GM12864 (cell line): ENCODE data around the gene KRT35.

Experiments
- DNase-seq: peaks from one replicate; pipeline ENCODE4 v3.0.0-alpha.2; 2011; ENCODE audit warnings: low read depth
- H3K4me3 ChIP-seq: 2 replicates; pipeline ENCODE4 v1.5.1; 2011; ENCODE audit warnings: mild to moderate bottlenecking, low read depth, low read length, control low read depth
- TF ChIP-seq, protein P1 (sequence below): IDR thresholded peaks from 2 replicates; pipeline ENCODE4 v1.5.1; 2011; ENCODE audit warnings: low read depth, mild to moderate bottlenecking, moderate library complexity, low read length, control low read depth, inconsistent platforms; ENCODE audit errors: missing control alignments

The KRT35 gene

DNA sequence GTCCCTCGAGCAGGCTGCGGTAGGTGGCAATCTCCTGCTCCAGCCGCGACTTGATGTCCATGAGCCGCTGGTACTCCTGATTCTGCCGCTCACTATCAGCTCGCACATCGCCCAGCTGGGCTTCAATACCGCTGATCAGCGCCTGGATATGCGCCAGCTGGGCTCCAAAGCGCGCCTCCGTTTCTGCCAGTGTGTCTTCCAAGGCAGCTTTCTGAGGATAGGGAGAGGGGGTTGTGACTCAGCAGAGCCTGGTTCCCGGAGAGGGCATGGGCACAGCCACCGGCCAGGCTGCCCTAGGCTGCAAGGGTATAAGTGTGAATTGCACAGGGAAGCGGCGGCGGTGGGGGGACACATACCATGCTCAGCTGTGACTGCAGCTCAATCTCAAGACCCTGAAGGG lies 42.8 kb upstream of the KRT35 start:
- DNase-seq: no peak
- TF ChIP-seq, protein P1, sequence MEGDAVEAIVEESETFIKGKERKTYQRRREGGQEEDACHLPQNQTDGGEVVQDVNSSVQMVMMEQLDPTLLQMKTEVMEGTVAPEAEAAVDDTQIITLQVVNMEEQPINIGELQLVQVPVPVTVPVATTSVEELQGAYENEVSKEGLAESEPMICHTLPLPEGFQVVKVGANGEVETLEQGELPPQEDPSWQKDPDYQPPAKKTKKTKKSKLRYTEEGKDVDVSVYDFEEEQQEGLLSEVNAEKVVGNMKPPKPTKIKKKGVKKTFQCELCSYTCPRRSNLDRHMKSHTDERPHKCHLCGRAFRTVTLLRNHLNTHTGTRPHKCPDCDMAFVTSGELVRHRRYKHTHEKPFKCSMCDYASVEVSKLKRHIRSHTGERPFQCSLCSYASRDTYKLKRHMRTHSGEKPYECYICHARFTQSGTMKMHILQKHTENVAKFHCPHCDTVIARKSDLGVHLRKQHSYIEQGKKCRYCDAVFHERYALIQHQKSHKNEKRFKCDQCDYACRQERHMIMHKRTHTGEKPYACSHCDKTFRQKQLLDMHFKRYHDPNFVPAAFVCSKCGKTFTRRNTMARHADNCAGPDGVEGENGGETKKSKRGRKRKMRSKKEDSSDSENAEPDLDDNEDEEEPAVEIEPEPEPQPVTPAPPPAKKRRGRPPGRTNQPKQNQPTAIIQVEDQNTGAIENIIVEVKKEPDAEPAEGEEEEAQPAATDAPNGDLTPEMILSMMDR: no peak
- H3K4me3 ChIP-seq: no peak overlapping the region

DNA sequence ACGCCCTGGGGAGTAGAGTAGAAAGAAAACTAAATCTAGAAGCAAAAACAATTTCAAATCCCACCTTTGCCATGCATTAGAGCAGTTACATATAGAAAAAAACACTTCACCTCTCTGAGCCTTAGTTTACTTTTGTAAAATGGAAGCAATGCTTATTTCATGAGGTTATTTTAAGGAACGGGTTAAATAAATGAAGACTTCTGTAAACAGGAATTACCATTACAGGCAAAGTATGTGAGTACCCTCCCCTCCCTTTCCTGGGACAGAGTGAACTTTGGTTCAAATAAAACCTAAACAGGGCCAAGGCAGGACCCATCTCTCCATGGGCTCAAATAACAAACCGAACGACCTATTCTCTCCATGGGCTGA lies 42.3 kb upstream of the KRT35 start:
- TF ChIP-seq, protein P1: no peak
- no peak for DNase-seq
- H3K4me3 ChIP-seq: no peak overlapping the region

DNA sequence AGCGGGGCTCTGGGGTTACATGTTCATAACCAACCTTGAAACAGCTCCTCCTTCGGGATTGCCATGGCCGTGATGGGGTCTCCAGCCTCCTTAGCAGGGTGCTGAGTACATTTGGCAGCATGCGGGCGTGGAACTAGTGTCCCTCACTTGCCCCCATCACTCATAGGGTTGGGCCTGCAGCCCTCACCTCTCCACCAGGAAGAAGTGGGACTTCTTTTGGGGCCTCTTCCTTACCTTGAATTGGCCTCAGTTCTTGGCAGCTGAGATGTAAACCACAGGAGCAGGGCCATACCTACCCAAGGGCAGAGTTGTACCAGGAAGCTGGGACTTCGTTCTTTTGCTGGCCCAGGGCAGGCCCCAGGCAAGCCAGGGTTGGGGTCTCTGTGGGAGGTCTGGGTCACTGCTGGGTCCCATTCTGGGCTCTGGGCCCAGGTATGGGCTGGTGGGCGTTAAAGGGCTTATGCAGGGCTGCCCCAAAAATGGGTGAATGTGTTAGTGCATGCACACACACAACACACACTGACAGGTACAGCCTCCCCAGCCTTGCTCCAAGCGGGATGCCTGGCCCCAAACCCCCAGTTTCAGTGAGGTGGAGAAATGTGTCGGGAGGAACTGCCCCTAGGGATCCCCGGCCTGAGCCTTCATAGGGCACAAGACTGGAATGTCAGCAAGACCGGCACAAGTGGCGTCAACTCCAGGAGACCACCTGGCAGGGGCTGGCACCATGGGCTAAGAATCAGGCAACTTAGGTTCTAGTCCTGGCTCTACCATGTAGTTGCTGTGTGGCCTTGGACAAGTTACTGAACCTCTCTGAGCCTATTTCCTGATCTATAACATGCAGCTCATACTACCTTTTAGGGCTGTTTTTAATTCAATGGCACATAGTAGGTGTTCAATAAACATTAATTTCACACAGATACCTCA lies 41.6 kb upstream of the KRT35 start:
- no peak for DNase-seq
- H3K4me3 ChIP-seq: no peak overlapping the region
- TF ChIP-seq, protein P1: no peak

DNA sequence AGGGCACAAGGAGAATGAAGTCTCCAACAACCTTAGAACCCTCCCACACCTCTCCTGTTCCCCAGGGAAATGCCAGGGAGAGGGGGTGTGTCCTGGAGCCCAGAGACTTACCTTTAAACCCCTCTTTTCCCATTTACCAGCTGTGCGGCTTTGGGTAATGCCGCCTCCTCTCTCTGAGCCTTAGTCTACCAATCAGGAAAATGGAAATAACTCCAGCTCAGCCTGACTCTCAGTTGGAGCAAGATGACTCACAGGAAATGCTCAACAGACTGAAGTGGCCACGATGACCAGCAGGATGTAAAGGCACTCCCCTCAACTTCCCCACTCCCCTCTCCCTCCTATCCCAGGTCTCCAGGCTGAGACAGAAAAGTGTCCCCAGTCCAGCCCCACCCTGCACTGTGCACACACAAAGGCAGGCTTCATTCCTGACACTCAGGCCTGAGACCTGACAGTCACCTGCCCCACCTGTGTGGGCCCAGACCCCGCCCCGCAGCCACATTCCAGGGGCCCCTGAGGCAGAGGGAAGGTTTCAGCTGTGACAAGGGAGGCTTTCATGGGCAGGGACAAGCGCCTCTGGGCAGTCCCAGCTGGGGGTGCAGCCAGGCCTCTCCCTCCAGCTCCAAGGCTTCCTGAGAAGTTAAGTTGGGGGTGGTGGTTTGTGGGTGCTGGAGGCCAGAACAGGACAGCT lies 40.8 kb upstream of the KRT35 start:
- TF ChIP-seq, protein P1: no peak
- no peak overlapping the region for H3K4me3 ChIP-seq
- DNase-seq: no peak

DNA sequence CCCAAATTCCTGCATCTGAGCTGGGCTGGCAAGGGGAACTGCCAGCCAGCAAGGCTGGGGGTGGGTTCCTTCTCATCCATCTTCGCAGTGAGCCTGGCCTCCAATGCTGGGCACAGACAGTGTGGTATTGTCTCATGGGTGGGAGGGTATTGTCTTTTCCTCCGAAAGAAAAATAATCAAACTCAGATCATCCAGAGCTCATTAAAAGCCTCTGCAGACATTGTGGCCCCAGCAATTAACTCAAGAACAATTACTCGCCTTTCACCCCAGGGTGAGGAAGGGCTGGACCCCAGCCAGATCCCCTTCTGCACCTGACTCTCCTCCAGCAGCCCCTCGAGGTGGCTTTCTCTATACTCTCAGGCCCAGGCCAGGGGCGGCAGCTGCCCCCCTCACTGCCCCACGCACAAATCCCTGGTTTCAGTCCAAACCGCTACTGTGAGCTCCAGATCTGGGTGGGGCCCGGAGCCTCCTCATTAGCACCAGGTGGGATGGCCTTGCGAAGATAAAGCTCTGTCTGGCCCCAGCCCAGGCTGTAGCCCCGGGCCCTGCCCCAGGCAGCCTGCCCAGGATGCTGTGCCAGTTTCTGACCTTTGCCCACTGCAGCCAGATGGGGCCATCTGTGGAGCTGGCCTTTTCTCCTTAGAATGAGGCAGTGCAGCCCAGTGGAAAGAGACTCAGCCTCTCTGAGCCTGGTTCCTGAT lies 40.0 kb upstream of the KRT35 start:
- no peak overlapping the region for H3K4me3 ChIP-seq
- DNase-seq: no peak
- TF ChIP-seq, protein P1: no peak

DNA sequence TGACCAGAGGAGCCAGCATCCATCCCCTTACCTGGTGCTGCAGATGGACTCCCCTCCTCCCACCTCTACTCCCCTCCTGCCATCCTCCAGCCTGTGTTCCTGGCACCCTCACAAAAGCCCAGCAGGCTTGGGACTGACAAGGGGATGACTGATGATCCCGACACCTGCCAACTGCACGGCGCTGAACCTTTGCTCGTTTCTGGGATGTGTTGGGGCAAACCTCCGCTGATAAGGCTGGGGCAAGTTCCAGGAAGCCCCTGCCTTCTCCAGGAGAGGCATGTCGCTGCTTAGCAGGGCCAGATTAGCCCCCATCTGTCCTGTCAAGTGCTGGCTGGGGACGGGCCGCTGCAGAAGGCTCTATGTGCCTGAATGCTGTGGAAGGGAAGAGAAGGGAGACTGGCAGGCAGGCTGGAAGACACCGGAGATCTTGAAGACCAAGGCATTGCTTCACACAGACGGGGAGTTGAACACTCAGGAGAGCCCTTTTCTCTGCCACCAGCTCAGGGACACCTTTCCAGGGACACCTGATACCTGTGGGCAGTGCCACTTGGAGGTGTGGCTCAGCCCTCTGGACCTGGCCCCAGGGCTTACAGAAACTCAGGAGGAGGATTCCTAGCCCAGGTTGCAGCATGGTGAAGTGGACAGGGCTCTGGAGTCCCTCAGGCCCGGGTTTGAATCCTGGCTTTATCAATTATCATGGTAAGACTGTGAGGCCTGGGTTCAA lies 38.7 kb upstream of the KRT35 start:
- TF ChIP-seq, protein P1: no peak
- H3K4me3 ChIP-seq: no peak overlapping the region
- DNase-seq: no peak
